LHCN-M2 (cell line): ENCODE measurements around the gene GCNT2. TPM values are rescaled to one million over a fixed set of nuclear protein-coding genes. Genes with fewer than 3 reads are reported as not detected.
"Not testable (repeated sequence)": the region's sequence is repeated elsewhere in the genome, so short reads cannot be mapped to it uniquely, and the experiment has no call there.

Experiments used
- DNase-seq: peaks from one replicate; pipeline ENCODE4 v3.0.0-alpha.2; 2012; ENCODE audit warnings: low read depth
- total RNA-seq: library from RNA; depleted of rRNA; stranded (reverse); fragments of >200 nt; gene quantifications from 2 replicates; pipeline ENCODE4 v1.2.3, GENCODE V29; 2014; rRNA removed

The GCNT2 gene
- total RNA-seq, 1 experiment from 2014 or later, result 0.63 TPM

DNA sequence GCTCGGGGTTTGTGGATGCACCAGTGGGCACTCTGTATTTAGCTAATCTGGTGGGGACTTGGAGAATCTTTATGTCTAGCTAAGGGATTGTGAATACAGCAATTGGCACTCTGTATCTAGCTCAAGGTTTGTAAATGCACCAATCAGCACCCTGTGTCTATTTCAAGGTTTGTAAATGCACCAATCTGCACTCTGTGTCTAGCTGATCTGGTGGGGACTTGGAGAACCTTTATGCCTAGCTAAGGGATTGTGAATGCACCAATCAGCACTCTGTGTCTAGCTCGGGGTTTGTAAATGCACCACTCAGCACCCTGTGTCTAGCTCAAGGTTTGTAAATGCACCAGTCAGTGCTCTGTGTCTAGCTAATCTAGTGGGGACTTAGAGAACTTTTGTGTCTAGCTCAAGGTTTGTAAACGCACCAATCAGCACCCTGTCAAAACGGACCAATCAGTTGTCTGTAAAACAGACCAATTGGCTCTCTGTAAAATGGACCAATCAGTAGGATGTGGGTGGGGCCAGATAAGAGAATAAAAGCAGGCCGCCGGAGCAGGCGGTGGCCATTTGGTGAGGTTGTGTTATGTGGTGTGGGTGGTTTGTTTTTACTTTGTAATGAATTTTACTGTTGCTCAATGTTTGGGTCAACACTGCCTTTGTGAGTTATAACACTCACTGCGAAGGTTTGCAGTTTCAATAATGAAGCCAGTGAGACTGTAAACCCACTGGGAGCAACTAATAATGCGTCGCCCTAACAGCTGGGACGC lies 139.5 kb downstream of the GCNT2 start:
- DNase-seq, result not testable (repeated sequence)

DNA sequence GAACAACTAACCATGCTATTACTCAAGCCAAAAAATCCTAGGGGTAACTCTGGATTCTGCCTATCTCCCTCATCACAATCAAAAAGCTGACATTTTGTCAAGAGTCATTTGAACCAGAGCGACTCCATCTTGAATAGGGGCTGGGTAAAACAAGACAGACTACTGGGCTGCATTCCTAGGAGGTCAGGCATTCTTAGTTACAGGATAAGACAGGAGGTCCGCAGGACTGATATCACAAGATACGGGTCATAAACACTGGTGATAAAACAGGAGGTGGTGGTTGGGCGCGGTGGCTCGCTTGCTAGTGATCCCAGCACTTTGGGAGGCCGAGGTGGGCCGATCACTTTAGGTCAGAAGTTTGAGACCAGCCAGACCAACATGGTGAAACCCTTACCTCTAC lies 141.1 kb downstream of the GCNT2 start:
- no peak for DNase-seq

DNA sequence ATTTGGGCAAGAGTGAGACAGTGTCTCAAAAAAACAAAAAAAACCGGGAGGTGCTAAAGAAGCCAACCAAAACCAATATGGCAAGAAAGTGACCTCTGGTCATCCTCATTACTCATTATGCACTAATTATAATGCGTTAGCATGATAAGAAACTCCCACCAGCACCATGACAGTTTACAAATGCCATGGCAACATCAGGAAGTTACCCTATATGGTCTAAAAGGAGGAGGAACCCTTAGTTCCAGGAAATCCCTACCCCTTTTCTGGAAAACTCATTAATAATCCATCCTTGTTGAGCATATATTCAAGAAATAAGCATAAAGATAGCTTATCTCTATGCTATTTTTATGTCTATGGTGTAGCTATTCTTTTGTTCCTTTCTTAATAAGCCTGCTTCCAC lies 141.6 kb downstream of the GCNT2 start:
- DNase-seq, result no peak

DNA sequence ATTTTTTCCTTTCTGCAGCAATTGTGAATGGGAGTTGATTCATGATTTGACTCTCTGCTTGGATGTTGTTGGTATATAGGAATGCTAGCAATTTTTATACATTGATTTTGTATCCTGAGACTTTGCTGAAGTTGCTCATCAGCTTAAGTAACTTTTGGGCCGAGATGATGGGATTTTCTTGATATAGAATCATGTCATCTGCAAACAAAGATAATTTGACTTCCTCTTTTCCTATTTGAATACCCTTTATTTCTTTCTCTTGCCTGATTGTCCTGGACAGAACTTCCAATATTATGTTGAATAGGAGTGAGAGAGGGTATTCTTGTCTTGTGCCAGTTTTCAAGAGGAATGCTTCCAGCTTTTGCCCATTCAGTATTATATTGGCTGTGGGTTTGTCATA lies 144.4 kb downstream of the GCNT2 start:
- not testable (repeated sequence) for DNase-seq

DNA sequence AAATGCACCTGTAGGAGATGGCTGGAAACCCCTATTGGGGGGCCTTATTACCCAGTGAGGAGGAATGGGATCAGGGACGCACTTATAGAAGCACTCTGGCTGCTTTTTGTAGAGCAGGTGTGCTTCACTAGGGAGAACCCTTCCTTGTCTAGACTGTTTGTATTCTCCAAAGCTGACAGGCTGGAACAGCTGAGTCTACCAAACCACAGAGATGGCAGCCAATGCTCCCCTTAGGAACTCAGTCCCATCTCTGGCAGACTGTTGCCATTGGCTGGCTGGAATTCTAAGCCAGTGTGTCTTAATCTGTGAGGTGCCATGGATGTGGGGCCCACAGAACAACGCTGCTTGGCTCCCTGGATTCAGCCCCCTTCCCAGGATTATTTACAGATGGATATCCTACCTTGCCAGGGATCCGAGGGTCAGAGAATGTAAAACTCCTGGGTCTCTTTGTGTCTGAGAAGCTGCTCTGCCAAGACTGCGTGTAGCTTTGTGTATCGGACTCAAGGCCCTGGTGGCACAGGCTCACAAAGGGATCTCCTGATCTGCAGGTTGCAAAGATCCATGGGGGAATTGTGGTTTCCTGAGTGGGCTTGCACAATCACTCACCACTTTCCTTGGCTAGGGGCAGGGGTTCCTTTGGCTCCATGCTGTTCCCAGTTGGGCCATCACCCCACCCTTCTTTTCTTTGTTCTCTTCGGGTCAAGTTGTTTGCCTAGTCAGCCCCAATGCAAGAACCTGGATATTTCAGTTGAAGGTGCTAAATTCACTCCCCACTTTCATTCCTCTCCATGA lies 147.2 kb downstream of the GCNT2 start:
- peak; percentile 28 for DNase-seq

DNA sequence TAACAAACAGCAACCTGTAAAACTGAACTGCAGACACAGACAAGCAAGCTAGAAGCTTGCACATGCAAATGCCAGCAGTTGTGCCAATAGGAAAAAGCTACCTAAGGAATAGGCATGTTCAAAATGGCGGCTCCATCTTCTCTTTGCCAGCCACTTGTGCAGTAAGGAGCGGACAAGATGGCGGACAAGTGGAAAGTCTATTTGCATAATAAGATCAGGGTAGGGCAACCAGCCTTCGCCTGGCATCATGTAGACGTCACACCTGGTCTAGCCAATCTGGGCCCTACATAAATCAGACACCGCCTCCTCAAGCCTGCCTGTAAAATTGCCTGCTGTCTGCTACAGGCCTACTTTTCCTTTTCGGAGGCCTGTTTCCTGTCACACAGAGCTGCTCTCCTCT lies 155.3 kb downstream of the GCNT2 start:
- no peak for DNase-seq

DNA sequence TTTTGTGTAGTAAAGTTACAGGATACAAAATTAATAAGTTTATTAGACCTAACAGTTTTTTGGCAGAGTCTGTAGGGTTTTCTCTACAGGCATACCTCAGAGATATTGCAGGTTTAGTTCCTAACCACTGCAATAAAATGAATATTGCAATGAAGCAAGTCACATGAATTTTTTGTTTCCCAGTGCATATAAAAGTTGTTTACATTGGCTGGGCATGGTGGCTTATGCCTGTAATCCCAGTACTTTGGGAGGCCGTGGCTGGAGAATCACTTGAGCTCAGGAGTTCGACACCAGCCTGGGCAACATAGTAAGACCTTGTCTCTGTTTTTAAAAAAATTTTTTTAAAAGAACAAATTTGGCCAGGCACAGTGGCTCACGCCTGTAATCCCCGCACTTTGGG lies 157.3 kb downstream of the GCNT2 start:
- DNase-seq, result no peak

Other genes with a start within 250 kb of the GCNT2 start
- gene TFAP2A, start 106.3 kb upstream of the GCNT2 start, total RNA-seq, result 0.06 and 0.29 TPM in 2 replicates
- not detected in 2 replicates for gene C6orf52, start 173.3 kb downstream of the GCNT2 start, total RNA-seq
- gene PAK1IP1, start 173.6 kb downstream of the GCNT2 start, total RNA-seq, result 28.1 and 32.2 TPM in 2 replicates
- 165 and 197 TPM in 2 replicates for gene TMEM14C, start 201.7 kb downstream of the GCNT2 start, total RNA-seq
- 79.0 and 91.4 TPM in 2 replicates for gene TMEM14B, start 226.5 kb downstream of the GCNT2 start, total RNA-seq